C4-2B (cell line): ENCODE measurements around the gene PPP1R10.

Experiments
- H3K27ac ChIP-seq: fragments of 450-650 bp; 2 replicates; pipeline ENCODE4 v1.5.1; 2017
- ZFX ChIP-seq: fragments of 450-650 bp; IDR thresholded peaks from 2 replicates; pipeline ENCODE4 v1.6.1; 2017
- TF ChIP-seq, protein P1 (sequence below): fragments of 450-650 bp; conservative IDR thresholded peaks from 2 replicates; pipeline ENCODE4 v1.5.1; 2017; ENCODE audit warnings: mild to moderate bottlenecking

Gene PPP1R10

DNA sequence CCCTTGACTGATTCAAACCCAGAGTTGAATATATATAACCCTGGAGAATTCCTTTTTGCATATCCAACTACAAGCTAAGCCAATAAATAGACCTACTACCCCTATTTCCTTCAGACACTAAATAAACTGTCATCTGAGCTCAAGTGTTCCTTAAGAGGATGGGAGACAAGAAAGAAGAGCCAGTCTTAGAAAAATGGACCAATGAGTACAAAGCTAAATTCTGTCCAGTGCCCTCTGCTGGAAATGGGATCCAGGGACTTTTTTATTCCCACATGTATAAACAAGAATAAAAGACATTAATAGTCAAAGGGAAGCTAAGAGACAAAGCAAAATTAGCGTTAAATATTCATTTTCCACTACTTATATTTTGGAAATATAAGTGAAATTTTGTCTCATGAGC is 4.8 kb downstream of the PPP1R10 start:
- TF ChIP-seq, protein P1, sequence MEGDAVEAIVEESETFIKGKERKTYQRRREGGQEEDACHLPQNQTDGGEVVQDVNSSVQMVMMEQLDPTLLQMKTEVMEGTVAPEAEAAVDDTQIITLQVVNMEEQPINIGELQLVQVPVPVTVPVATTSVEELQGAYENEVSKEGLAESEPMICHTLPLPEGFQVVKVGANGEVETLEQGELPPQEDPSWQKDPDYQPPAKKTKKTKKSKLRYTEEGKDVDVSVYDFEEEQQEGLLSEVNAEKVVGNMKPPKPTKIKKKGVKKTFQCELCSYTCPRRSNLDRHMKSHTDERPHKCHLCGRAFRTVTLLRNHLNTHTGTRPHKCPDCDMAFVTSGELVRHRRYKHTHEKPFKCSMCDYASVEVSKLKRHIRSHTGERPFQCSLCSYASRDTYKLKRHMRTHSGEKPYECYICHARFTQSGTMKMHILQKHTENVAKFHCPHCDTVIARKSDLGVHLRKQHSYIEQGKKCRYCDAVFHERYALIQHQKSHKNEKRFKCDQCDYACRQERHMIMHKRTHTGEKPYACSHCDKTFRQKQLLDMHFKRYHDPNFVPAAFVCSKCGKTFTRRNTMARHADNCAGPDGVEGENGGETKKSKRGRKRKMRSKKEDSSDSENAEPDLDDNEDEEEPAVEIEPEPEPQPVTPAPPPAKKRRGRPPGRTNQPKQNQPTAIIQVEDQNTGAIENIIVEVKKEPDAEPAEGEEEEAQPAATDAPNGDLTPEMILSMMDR, result peak; percentile 52
- no peak for TF ChIP-seq ZFX
- no peak overlapping the region for H3K27ac ChIP-seq

DNA sequence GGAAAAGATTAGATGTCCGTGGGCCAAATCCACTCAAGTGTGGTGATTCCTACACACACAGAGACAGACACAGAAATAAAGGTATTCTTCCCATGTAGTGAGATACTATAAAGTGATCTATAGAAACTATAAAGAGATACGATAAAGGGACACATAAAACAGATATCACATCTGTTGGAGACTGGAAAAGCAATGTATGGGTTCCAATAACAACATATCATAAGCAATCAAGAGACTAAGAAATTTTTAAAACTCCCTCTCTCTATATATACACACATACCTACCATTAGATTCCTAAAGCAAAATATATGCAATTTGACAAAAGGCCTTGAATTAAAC is 5.2 kb downstream of the PPP1R10 start:
- no peak for TF ChIP-seq ZFX
- TF ChIP-seq, protein P1, result no peak
- H3K27ac ChIP-seq, result no peak overlapping the region

DNA sequence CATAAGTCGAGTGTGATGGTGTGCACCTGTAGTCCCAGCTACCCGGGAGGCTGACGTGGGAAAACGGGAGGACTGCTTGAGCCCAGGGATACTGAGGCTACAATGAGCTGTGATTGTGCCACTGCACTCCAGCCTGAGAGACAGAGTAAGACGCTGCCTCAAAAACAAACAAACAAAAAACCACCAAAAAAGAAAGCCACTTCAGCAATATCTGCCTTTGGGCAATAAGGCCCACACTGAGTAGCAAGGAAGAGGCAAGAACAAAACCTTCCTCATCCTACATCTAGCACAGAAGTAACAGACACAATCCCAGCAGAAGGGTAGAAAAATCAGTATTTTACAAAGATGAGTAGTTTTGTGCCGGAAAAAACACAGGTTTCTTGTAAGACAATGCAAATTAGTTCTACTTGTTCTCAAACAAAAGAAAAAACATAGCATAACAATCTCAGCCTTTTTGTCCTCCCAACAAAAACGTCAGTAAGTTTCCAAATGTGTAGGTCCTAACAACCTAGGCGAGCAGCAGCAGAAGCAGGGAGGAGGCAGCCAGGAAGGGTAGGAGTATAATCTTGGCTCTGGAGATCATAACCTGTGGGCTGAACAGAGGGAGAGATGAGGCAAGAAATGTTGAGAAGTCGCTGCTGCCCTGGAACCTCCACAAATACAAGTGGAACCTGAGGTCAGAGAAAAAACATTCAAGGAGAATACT is 5.7 kb downstream of the PPP1R10 start:
- H3K27ac ChIP-seq, result no peak overlapping the region
- TF ChIP-seq, protein P1, result no peak
- no peak for TF ChIP-seq ZFX

DNA sequence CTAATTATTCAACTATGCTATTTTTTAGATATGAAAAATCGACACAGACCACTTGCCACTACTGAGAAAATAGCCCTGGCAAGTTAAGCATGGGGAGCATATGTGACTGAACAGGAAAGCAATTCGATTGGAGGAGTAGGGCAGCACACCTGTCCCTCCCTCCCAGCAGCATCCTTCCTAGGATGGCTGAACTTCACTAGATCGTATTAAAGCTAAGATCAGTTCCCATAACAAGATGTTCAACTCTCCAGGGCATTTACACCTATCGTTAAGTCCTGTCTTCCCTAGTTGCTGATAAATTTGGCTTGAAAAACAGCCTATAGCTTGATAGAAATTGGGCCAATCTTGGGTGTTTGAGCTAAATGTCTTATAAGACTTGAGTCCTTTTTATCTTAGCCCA is 7.0 kb downstream of the PPP1R10 start:
- H3K27ac ChIP-seq, result no peak overlapping the region

DNA sequence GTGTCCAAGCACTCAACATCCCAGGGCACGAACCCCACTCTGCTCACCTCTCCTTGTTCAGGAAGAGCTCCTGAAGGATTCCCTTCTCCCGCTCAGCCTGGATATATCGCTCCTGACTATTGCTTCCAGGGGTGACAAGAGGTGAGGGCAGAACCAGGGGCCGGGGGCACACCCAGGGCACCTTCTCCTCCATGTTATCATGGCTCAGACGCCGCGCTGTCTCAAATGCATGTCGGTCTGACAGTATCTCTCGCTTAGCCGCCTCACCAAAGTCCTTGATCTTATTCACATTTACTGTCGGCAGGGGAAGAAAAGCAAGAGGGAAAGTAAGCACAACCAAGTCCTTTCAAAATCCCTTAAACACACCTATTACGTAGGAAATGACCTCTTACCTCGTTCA is 13.1 kb downstream of the PPP1R10 start:
- TF ChIP-seq, protein P1, result no peak
- TF ChIP-seq ZFX, result no peak
- H3K27ac ChIP-seq, result no peak overlapping the region

More for the DNA sequence above, 7.0 kb downstream of the PPP1R10 start:
- no peak for TF ChIP-seq ZFX
- TF ChIP-seq, protein P1, result no peak

DNA sequence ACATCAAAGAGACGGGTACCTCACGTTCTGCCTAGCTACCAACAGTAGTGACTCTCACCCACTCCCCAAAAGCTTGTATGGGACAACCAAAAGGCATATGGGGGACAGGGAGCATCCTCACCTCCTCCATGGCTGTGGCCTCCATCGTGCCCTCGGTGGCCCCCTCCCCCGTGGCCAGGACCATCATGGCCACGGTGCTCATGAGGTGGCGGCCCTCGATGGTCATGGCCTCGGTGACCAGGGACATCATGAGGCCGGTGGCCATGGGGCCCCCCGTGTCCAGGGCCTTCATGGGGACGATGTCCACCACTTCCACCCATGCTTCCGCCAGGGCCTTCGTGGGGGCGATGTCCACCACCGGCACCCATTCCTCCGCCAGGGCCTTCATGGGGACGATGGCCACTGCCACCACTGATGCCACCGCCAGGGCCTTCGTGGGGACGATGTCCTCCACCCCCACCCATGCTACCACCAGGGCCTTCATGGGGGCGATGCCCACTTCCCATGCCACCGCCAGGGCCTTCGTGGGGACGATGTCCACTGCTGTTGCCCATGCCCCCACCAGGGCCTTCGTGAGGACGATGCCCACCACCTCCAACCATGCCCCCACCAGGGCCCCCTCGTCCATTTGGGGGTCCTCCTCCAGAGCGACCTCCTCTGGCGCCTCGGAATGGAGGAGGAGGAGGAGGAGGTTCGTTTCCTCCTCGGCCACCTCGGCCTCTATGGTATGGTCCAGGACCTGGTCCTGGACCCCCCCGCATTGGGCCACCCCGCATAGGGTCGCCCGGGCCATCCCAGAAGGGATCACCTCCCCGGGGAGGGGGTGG is 15.0 kb downstream of the PPP1R10 start:
- TF ChIP-seq, protein P1, result no peak
- TF ChIP-seq ZFX, result no peak
- H3K27ac ChIP-seq, result no peak overlapping the region

DNA sequence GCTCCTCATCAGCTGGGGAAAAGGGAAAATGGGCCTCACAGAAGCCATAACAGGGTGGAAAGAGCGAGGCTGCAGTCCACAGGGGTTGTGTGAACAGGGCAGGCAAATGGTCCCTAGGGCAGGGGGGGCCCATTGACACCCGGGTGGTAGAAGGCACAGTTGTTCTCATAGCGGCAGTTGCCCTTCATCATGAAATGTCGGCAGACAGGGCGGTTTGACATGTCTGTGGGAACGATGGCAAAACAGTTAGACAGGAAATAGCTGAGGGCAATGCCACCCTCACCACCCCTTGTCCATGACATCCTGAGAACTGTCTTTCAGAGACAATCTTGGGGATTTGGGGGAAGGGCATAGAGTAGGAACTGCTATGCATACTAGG is 15.6 kb downstream of the PPP1R10 start:
- no peak overlapping the region for H3K27ac ChIP-seq
- TF ChIP-seq, protein P1, result no peak
- TF ChIP-seq ZFX, result no peak
